ENCODE results near the gene SAMD14. TPM values are rescaled to one million over a fixed set of nuclear protein-coding genes. Genes with fewer than 3 reads are reported as not detected.

The SAMD14 gene
- total RNA-seq, 1 donor from 2014 or later = 5.8 TPM

GRCh38 chr17:50165066-50165465 lies 35.1 kb upstream of the SAMD14 start:
- DNase-seq = no peak

- DNase-seq = no peak
Observed at GRCh38 chr17:50164697-50164988, 34.7 kb upstream of the SAMD14 start.

- no peak for DNase-seq
Observed at GRCh38 chr17:50163843-50164696, 34.1 kb upstream of the SAMD14 start.

- DNase-seq = peak; percentile 39
Observed at GRCh38 chr17:50162466-50163254, 32.7 kb upstream of the SAMD14 start.

- no peak for DNase-seq
Observed at GRCh38 chr17:50161911-50162288, 31.9 kb upstream of the SAMD14 start.

GRCh38 chr17:50161023-50161910 lies 31.3 kb upstream of the SAMD14 start:
- peak; percentile 95 for DNase-seq

GRCh38 chr17:50157891-50158290 lies 27.9 kb upstream of the SAMD14 start:
- DNase-seq = no peak

GRCh38 chr17:50155115-50155819 lies 25.3 kb upstream of the SAMD14 start:
- DNase-seq = no peak

GRCh38 chr17:50154604-50155003 lies 24.6 kb upstream of the SAMD14 start:
- no peak for DNase-seq

GRCh38 chr17:50153650-50154575 lies 24.0 kb upstream of the SAMD14 start:
- DNase-seq = no peak

GRCh38 chr17:50152736-50153135 lies 22.8 kb upstream of the SAMD14 start:
- no peak for DNase-seq

- DNase-seq = peak; percentile 90
Observed at GRCh38 chr17:50151937-50152547, 22.1 kb upstream of the SAMD14 start.

GRCh38 chr17:50151041-50151936 lies 21.3 kb upstream of the SAMD14 start:
- peak; percentile 90 for DNase-seq

- no peak for DNase-seq
Observed at GRCh38 chr17:50150354-50151040, 20.5 kb upstream of the SAMD14 start, which contains the start of gene PPP1R9B. PPP1R9B (minus strand) TSS chr17:50150677; CDS start chr17:50150513, 164 bp downstream.

- DNase-seq = peak; percentile 74
Observed at GRCh38 chr17:50149417-50150353, 19.7 kb upstream of the SAMD14 start.

- DNase-seq = no peak
Observed at GRCh38 chr17:50149091-50149416, 19.1 kb upstream of the SAMD14 start.

- peak; percentile 33 for DNase-seq
Observed at GRCh38 chr17:50148226-50149090, 18.5 kb upstream of the SAMD14 start.

Measured in dermis blood vessel endothelial cell (primary cell).